ENCODE data around the gene SLAMF1.

The SLAMF1 gene

GRCh38 chr1:160646711-160647328, at the start of gene SLAMF1:
Gene SLAMF1 (minus strand): TSS chr1:160647044. CDS start chr1:160646945, 99 bp downstream.
- peak; percentile 65 to 69 for DNase-seq

GRCh38 chr1:160692390-160692789, 45.5 kb upstream of the SLAMF1 start:
- peak in 1 of 2 donors; percentile 39 for DNase-seq

- DNase-seq: no peak
Observed at GRCh38 chr1:160685266-160685665, 38.4 kb upstream of the SLAMF1 start.

GRCh38 chr1:160682983-160683865, 36.4 kb upstream of the SLAMF1 start:
- peak in 1 of 2 donors; percentile 67 for DNase-seq

- no peak for DNase-seq
Observed at GRCh38 chr1:160681891-160682140, 35.0 kb upstream of the SLAMF1 start.

GRCh38 chr1:160681066-160681890, 34.4 kb upstream of the SLAMF1 start:
- peak; percentile 89 for DNase-seq

- no peak for DNase-seq
Observed at GRCh38 chr1:160680399-160680798, 33.6 kb upstream of the SLAMF1 start.

- no peak for DNase-seq
Observed at GRCh38 chr1:160679893-160680292, 33.0 kb upstream of the SLAMF1 start.

GRCh38 chr1:160676869-160677597, 30.2 kb upstream of the SLAMF1 start:
- DNase-seq: no peak

- peak; percentile 78 to 82 for DNase-seq
Observed at GRCh38 chr1:160675641-160676410, 29.0 kb upstream of the SLAMF1 start.

- peak in 1 of 2 donors; percentile 26 for DNase-seq
Observed at GRCh38 chr1:160674415-160674814, 27.6 kb upstream of the SLAMF1 start.

- peak in 1 of 2 donors; percentile 39 for DNase-seq
Observed at GRCh38 chr1:160672789-160673695, 26.2 kb upstream of the SLAMF1 start.

- DNase-seq: no peak
Observed at GRCh38 chr1:160671603-160672517, 25.0 kb upstream of the SLAMF1 start.

- DNase-seq: no peak
Observed at GRCh38 chr1:160670701-160671100, 23.9 kb upstream of the SLAMF1 start.

GRCh38 chr1:160669802-160670201, 23.0 kb upstream of the SLAMF1 start:
- no peak for DNase-seq

- no peak for DNase-seq
Observed at GRCh38 chr1:160669276-160669675, 22.4 kb upstream of the SLAMF1 start.

- no peak for DNase-seq
Observed at GRCh38 chr1:160667896-160668295, 21.1 kb upstream of the SLAMF1 start.

GRCh38 chr1:160666079-160666442, 19.2 kb upstream of the SLAMF1 start:
- DNase-seq: no peak

- DNase-seq: no peak
Observed at GRCh38 chr1:160665330-160666078, 18.7 kb upstream of the SLAMF1 start.
